GM18909 (cell line): Measurements from ENCODE around the gene INPP5A.
"Not testable (repeated sequence)": the region's sequence is repeated elsewhere in the genome, so short reads cannot be mapped to it uniquely, and the experiment has no call there.

ENCODE experiments used
- ATAC-seq: cut with Tn5 transposase; IDR thresholded peaks from one replicate; pipeline ENCODE4 v1.9.1; 2021; ENCODE audit warnings: mild to moderate bottlenecking; ENCODE audit not compliant: unreplicated experiment, poor library complexity

The INPP5A gene

DNA sequence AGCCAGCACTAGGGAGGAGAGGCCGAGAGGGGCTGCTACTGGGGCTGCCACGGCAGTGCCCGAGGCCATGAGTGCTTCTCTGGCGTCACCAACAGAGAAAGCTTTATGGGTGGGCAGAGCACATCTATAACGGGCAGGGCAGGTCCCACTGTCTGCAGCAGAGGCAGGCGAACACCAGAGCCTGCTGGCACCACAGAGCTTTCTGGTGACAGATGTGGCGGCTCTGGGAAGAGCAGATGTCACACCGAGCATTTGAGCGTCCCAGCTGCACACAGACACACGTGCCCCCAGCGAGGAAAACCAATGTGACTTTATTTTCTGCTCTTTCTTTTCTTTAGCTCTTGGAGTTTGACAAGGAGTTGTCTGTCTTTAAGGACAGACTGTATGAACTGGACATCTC is 227.8 kb downstream of the INPP5A start:
- ATAC-seq: no peak

DNA sequence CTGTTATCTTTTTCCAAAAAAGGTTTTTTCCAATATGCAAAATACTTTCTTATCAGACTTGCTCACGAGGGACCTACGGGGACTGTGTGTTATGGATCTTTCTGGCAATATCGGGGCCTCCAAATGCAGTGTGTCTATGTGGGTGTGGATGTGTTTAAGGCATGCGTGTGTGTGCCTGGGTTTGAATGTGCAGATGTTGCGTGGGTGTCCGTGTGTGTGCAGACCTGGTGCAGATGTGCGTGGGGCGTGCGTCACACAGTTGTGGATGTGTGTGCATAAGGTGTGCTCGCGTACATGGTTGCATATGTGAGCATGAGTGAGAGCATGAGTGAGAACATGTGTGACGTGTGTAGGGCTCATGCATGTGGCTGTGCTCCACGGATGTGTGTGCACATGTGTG is 228.7 kb downstream of the INPP5A start:
- ATAC-seq: no peak

DNA sequence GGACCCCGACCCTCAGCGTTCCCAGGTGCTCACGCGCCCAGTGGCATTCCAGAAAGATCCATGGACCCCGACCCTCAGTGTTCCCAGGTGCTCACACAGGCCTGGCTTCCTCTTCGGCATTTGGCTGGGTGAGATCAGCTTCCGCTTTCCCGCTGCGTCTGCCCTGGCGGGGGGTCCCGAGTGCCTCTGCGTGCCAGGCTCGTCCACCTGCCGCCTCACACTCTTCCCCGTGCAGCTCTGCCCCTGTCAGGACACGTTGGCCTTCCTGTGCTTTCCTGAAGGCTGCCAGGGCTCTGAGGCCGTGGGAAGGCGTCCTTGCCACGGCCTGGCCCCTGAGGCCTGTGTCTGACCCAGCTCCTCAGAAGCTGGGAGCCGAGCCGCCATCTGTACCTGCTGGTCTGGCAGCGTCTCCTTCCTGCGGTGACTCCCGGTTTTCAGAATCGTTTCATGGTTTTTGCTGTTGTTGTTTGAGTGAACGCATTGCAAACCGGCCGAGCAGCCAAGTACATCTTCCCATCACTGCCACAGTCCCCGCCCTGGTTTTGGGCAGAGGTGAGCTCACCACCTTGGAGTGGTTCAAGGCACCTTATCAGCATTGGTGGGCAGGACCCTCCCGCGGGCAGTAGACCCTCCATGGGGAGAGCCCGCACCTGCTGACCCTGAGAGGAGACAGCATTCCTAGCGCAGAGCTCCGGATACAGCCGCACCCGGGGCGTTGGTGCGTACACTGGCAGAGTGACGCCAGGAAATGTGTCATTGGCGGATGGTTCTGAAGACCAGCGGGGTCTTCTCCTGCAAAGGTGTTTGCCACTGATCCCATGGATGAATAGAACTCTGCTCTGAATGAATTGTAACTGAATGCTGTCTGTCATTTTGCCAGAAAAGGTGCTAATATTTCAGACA is 231.0 kb downstream of the INPP5A start:
- ATAC-seq: no peak

DNA sequence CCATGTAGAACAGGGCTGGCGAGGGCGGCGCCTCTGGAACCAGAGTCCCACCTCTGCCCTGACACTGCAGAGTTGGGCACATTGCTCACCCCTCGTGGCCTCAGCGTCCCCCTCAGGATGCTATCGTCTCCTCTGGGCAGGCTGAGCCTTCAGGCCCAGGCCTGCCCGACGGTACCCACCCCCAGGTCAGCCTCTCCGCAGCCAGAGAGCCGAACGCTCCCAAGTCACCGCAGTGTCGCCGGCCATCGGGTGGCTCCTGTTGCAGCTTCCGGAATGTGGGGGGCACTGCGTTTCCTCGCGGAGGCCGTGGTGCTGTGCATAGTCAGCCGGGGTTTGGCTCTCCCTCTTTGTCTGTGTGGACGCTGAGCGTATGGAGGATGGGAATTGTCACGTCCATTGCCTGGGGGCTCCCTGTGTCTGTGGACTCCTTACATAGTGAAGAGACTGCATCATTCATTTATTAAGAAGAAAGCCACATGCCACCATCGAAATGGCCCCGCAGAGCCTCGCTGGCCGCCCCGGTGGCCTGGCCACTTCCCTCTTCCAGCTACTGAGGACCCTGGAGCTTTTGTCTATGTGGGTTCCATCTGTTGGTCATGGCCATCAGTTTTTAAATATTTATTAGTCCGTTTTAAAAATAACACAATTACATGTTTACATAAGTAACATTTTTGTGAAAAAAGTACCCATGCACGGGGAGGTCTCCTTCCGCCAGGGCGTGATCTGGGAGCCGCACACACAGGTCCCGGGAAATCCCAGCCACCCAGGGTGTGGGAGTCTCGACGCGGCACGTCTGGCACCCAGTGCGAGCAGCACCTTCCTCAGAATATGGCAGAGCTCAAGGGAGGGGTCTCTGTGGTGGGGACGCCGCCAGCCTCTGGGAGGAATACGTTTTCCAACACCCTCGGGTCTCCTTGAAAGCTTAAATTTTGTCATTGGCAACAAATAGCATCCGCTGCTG is 232.8 kb downstream of the INPP5A start:
- no peak for ATAC-seq

DNA sequence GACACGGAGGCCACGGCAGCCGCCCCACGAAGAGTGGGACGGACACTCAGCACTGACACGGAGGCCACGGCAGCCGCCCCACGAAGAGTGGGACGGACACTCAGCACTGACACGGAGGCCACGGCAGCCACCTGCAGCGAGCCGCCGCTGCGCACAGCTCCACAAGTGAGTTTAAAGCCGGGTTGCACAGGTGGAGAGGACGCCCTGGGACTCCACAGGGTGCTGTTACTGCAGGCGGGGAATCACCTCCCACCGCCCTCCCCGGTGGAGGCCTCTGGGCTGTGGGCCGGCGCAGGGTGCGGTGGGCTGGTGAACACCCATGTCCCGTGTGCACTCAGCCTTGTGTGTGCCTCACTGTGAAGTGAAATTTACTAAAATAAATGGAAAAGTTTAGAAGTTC is 235.2 kb downstream of the INPP5A start:
- ATAC-seq: not testable (repeated sequence)

DNA sequence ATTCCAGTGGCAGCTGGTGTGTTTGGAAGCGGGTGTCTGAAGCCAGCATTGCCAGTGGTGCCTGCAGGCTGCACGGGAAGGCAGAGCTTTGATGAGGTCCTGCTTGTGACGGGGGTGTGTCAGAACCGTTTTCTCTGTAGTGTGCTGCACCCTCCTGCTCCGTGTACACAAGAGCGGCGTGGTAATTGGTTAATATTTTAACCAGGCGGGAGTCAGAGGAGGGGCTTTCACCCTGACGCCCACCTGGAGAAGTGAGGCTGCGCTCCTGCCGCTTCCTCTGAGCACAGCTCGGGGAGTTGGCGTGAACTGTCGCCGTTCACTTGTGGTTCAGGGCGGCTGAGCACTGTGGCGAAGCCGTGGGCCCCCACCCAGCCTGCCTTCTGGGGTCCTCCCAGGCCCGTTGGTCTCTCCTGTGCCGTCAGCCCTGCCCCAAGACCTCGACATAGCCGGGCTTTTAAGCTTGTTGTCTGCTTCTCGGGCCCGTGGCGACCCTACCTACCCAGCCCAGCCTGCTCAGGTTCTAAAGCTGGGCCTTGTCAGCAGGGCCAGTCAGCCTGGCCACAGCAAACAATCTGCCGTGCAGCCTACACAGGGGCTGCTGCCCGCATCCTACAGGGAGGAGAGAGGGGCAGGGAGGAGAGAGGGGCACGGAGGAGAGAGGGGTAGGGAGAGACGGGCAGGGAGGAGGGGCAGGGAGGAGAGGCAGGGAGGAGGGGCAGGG is 236.8 kb downstream of the INPP5A start:
- ATAC-seq: no peak

DNA sequence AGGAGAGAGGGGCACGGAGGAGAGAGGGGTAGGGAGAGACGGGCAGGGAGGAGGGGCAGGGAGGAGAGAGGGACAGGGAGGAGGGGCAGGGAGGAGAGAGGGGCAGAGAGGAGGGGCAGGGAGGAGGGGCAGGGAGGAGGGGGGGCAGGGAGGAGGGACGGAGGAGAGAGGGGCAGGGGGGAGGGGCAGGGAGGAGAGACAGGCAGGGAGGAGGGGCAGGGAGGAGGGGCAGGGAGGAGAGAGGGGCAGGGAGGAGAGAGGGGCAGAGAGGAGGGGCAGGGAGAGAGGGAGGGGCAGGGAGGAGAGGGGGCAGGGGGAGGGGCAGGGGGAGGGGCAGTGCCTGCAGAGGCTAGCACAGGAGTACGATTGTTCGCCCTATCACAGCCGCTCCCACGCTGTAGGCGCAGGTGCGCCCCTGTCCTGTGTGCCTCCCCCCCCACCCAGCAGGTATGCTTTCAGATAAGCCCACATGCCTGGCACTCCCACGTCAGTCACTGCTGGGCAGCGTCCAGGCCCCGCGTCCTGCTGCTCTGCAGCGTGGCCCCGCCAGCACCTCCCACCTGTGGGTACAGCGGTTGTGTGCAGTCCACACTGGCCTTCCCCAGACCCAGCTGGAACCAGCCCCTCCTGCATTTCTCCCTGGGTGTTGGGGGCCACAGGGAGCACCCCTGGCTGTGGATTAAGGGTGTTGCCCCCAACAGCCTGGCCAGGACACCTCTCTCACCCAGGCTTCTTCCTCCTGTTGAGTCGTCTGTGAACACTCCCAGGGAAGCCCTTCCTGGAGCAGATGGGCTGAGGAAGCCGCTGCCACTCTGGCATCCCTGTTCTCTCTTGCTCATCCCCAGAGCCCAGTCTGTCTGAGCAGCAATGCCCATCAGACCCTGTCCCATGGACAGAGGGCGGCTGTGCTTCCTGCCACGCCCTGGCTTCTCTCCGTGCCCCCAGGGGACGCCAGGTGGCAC is 237.6 kb downstream of the INPP5A start:
- ATAC-seq: no peak

DNA sequence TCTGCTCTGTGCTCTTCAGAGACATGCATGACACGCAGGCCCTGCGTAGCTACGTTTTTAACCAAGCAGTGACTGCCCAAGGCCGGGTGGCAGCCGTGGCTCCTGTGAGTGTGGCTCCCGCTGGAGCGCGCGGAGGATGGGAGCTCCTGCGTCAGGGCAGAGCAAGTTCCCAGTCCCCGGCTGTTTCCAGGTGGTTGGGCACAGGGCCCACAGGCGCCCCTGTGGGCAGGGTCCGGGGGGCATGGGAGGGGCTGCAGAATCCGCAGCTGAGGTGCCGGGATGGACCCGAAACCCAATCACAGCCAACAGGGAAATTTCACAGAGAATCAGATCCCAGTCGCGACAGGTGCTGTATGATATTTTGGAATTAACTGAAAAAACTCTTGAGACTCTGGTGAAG is 238.6 kb downstream of the INPP5A start:
- ATAC-seq: no peak

DNA sequence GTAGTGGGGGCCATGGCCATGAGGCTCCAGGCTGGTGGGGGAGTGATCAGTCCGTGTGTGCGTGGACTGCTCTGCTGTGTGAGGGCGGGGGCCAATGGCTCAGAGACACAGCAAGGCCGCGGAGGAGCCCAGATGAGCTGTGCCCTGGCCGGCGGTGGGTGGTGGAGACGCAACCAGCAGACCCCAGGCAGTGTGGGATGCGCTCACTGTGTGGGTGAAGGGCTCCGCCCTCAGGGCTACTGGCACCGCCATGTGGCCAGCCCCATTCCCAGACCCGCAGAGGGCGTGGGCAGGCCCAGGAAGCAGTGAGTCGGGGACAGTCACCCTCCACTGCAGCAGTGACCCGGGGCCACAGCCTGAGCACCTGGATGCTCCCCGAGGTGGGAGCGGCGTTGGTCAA is 239.2 kb downstream of the INPP5A start:
- no peak for ATAC-seq

DNA sequence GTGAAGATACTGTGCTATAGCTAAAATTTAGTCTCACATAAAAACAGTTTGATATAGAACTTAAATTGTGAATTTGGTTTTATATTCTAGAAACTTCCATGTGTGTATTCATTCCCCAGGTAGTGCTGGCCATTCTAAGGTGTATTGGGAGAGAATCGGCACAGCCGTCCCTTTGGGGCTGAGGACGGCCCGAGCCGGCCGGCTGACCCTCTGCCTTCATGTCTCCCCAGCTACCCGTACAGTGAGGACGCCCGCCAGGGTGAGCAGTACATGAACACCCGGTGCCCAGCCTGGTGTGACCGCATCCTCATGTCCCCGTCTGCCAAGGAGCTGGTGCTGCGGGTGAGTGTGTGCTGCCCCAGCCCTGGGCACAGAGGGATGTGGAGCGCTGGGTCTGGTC is 239.9 kb downstream of the INPP5A start:
- ATAC-seq: no peak

DNA sequence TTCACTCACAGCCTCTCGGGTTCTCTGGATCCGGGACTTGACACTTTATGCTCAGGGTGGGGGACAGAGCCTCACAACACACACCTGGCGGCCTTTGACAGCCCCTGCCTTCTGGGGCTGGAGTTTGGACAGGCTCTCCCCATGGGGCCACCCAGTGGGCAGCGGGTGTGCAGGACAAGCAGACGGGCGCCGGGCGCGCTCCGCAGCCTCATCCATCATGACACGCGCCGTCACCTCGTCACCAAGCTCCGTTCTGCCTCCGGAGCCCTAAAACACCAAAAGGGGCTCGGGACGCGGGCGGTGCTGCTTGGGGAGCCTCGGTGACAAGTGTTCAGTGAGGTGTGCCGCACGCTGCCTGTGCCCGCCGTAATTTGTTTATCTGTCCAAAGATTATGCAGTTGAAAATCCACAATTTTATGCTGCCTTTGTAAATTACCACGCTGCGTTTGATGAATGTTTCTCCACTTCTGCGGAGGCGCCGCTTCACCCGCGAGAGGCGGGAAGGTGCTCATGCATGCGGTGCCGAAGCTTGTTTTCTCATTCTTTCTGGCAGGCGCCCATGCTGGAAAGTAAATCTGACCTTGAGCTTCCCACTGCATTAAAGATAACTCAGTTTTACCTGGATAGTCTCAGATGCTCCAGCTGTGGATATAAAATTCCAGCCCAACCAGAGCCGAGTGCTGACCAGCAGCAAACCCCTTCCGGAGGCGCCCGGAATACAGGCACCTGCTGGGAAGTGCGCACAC is 242.1 kb downstream of the INPP5A start:
- ATAC-seq: no peak

DNA sequence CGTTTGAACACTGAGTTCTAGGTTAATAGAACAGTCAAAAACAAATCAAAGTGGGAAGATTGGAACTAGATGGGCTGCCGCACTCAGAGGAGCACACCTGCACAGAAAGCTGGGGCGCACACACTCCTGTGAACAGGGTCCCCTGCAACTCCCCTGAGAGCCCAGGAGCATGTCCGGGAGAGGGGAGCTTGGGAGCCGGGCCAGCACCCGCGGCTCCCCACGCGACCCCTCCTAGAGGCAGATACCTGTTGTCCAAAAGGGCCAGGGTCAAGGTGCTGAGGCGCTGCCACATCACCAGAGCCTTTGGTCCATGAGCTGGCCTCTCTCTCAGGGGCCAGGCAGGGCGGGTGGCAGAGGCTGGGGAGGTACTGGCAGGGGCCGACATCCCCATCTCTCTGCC is 242.8 kb downstream of the INPP5A start:
- no peak for ATAC-seq

DNA sequence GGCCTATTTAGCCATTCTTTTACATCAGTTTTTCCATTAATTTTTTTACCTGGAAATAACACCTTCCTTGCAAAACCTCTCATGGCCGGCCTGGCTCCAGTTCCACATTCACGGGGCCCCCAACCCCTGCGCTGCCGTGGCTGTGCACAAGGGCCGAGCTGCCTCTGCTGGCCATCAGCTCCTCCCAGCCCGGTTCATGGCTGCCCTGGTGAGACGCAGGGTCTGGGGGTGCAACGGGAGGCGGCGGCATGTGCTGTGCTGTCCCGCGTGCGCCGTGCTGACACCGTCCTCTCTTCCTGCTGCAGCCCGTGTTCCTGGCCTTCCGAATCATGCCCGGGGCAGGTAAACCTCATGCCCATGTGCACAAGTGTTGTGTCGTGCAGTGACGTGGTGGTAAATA is 244.0 kb downstream of the INPP5A start:
- no peak for ATAC-seq

DNA sequence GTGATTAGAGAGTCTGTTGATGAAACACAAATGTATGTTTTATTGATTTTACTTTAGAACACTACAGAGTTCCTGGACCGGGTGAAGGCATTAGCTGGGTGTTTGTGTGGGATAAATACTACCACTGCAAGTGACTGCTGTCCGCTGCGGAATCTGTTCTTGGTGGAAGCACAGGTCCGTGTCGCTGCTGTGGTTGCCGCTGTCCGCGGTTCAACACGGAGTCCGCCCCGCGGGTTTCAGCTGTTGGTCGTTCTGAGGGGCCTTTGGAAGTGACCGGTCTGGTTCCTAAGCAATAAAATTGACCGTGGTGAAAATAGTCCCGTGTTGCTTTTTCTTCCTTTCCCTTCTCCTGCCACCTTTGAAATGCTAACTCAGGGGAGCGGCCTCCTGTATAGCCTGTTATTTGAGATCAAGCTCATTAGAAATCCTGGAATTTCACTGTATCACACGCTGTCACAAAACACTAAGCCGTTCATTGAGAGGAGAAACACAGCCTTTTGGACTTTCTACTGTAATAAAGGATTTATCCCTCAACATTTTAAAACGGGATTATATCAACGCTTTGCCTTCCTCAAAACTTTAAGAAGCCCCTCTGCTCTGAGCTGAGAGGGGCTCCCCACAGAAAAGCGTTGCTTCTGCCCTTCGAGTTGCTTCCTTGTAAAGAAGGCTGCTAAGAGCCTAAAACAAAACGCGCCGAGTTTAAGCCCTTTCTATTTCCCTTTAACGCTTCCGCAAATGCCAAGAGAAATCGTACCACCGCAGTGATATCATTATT is 245.8 kb downstream of the INPP5A start:
- no peak for ATAC-seq

DNA sequence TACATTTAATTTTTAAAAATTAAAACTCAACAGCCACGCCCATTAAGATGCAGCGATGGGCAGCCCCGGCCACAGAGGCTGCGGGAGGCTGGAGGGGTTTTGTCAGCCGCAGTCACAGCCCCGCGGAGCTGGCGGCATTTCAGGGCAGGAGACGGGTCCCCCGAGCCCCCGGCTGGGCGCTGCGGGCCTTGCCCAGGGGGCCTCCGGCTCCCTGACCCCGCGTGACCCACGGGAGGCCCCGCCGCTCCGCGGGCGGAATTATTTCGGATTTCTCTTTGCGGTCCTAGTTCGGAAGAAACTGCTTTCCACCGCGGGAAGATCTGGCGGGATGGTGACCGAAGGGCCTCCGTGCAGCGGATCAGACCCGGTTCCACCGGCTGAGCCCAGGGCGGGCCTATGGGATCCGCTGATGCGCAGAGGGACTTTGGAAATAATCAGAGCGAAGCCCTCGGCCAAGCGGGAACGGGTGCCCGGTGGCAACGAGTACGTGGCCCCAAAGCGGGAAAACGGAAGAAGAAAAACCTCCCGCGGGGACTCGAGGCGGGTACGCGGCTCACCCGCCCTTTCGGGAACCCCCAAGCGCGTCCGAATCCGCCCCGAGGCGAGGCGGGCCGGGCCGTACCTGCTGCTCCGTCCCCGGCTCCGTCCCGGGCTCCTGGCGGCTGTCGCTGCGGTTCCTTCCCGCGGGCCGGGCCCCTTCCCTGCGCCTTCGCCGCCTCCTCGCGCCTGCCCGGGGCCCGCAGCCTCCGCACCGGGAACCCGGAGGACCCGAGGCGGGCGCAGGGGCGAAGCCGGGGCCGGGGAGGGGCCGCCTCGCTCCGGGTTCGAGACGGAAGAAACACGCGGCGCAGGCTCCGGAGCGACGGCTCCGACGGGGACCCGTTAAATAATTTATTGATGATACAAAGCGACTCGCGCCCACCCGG is 246.6 kb downstream of the INPP5A start:
- no peak for ATAC-seq

DNA sequence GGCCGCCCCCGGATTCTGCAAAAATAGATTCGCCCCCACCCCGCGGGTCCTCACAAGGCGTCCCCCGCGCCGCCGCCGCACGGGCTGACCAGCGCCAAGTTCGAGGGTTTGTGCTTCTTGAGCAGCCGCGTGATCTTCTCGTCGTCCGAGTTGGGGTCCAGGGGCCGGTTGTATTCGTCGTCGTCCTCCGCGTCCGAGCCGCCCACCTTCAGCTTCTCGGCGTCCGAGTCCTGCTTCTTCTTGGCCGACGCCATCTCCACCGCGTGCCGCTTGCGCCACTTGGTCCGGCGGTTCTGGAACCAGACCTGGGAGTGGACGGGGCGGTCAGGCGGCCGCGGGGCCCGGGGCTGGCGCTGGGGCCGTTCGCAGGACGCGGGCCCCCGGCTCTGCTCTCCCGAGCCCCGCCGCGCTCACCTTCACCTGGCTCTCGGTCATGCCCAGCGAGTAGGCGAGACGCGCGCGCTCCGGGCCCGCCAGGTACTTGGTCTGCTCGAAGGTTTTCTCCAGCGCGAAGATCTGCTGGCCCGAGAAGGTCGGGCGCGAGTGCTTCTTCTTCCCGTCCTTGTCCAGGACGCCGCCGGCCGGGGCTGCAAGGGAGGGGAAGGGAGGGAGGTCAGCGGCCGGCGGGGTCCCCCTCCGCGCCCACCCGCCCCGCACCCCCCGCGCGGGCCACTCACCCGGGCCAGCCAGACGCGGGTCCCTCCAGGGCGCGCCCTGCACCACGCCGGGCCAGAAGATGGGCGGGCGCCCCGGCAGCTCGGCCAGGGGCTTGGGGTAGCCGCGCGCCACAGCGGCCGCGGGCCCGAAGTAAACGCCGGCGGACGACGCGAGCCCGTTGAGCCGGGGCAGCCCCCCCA is 247.5 kb downstream of the INPP5A start:
- no peak for ATAC-seq
